GM12878 (cell line): Measurements from ENCODE around the gene LLCFC1.

Experiments used
- CBX5 ChIP-seq: sonication (generic); IDR thresholded peaks from 2 replicates; pipeline ENCODE4 v1.6.1; 2016; ENCODE audit warnings: low read depth, moderate library complexity, mild to moderate bottlenecking, inconsistent platforms
- CTCF ChIP-seq, 3 experiments: IDR thresholded peaks in 2 of 3; conservative IDR thresholded peaks in 1 of 3; 2 replicates each; pipeline ENCODE4 v1.5.1; 2011; ENCODE audit warnings: low read depth in 3 of 3, low read length in 3 of 3, mild to moderate bottlenecking in 3 of 3, control low read depth in 2 of 3, moderate library complexity in 2 of 3, inconsistent platforms in 1 of 3, mixed read lengths in 1 of 3; ENCODE audit not compliant: control insufficient read depth in 2 of 3, insufficient read depth in 1 of 3; ENCODE audit errors: extremely low read depth in 1 of 3
- EGR1 ChIP-seq, 2 experiments: IDR thresholded peaks; 1 replicate in 1 of 2; 2 replicates in 1 of 2; pipeline ENCODE4 v1.6.1; 2011 to 2012; ENCODE audit warnings: low read depth in 2 of 2, low read length in 2 of 2, borderline replicate concordance in 1 of 2, mild to moderate bottlenecking in 1 of 2, moderate library complexity in 1 of 2
- POLR2AphosphoS2 ChIP-seq: IDR thresholded peaks from 2 replicates; pipeline ENCODE4 v1.6.1; 2011; ENCODE audit warnings: low read depth, mild to moderate bottlenecking, low read length, improper control_type of control experiment, moderate library complexity
- POLR2AphosphoS5 ChIP-seq: IDR thresholded peaks from 2 replicates; pipeline ENCODE4 v1.6.1; 2011; ENCODE audit warnings: mild to moderate bottlenecking, low read length, inconsistent platforms
- ZNF384 ChIP-seq: IDR thresholded peaks from 2 replicates; pipeline ENCODE4 v1.6.1; 2012; ENCODE audit warnings: low read depth, mild to moderate bottlenecking, low read length, improper control_type of control experiment, borderline replicate concordance
- ZZZ3 ChIP-seq: IDR thresholded peaks from 2 replicates; pipeline ENCODE4 v1.6.1; 2011; ENCODE audit warnings: low read depth; ENCODE audit not compliant: control insufficient read depth, insufficient read length

- TF ChIP-seq CTCF (IDR thresholded peaks at IDR 0.05 in 2 of 3, conservative IDR thresholded peaks at IDR 0.05 in 1 of 3; ENCODE audit: control insufficient read depth in 2 of 3, extremely low read depth in 1 of 3, insufficient read depth in 1 of 3, low read depth in 3 of 3, low read length in 3 of 3) (no peak), ZNF384 (no peak), EGR1 (IDR thresholded peaks at IDR 0.05; ENCODE audit: borderline replicate concordance in 1 of 2, low read depth in 2 of 2, low read length in 2 of 2) (no peak), POLR2AphosphoS2 (no peak), CBX5 (no peak), POLR2AphosphoS5 (no peak), ZZZ3 (no peak)
Observed at GRCh38 chr7:142963993-142964392, 24.7 kb downstream of the LLCFC1 start.
